Amniotic stem cell (primary cell): ENCODE results near the gene STAP2.

Experiments
- DNase-seq: peaks from one replicate; lab custom pipeline; 2025; lab: John Stamatoyannopoulos, UW

Gene STAP2, protein sequence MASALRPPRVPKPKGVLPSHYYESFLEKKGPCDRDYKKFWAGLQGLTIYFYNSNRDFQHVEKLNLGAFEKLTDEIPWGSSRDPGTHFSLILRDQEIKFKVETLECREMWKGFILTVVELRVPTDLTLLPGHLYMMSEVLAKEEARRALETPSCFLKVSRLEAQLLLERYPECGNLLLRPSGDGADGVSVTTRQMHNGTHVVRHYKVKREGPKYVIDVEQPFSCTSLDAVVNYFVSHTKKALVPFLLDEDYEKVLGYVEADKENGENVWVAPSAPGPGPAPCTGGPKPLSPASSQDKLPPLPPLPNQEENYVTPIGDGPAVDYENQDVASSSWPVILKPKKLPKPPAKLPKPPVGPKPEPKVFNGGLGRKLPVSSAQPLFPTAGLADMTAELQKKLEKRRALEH

DNA sequence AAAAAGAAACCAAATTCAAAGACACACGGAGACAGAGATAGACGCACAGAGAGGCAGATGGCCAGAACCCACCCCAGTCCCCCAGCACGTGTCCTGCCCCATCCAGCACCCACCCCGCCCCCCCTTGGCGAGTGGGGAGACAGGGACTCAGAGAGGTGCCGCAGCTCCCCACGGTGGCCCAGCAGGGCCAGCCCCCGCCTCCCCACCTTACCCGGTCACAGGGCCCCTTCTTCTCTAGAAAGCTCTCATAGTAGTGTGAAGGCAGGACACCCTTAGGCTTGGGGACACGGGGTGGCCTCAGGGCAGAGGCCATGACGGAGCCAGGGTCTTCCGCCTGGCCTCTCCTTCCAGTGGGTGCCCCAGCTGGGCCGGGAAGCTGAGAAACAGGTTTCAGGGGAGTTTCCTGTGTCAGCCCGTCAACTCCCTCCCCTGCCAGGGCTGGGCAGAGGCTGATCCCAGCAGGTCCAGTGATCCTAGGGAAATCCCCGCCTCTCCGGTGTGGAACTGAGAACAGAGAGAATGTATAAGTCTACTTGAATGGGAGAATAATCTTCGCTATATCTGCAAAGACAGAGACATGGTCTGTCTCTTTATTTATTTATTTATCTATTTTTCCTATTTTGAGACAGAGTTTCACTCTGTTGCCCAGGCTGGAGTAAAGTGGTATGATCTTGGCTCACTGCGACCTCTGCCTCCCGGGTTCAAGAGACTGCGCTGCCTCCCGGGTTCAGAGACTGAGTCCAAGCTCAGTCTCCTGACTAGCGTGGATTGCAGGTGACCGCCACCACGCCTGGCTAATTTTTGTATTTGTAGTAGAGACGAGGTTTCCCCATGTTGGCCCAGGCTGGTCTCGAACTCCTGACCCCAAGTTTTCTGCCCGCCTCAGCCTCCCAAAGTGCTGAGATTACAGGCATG lies at the start of gene STAP2:
Gene STAP2 (minus strand): TSS at position 387 of the 915 bp plus-strand sequence. CDS start 74 bp downstream, at position 313.
- no peak for DNase-seq

DNA sequence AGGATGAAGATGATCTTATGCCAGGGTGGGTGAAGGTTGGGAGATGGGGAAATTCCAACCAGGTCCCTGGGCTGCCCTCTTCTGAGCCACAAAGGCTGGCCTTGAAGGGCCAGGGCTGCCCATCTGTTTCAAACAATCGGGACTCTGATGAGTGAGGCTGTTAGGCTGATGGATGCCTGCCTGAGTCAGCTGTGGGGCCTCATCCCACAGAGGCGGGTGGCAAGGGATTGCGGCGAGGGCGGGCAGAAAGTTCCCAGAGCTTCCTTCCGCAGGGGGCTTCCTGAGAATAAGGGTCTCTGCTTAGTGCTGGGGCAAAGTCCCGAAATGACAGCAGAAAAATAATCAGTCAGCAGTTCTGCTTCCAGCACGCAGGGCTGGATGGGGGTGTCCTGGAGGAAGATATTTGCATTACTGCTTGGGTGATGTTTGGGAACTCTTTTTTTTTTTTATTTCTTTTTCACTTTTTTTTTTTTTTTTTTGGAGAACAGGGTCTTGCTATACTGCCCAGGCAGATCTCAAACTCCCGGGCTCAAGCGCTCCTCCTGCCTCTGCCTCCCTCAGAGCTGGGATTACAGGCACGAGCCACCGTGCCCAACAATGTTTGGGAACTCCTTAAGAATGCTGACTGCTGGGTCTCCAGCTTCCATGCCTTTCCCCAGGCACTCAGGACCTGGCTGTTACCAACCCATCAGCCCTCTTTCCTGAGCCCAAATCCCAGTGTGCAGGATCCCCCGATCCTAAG lies 47.6 kb upstream of the STAP2 start:
- DNase-seq, result no peak

DNA sequence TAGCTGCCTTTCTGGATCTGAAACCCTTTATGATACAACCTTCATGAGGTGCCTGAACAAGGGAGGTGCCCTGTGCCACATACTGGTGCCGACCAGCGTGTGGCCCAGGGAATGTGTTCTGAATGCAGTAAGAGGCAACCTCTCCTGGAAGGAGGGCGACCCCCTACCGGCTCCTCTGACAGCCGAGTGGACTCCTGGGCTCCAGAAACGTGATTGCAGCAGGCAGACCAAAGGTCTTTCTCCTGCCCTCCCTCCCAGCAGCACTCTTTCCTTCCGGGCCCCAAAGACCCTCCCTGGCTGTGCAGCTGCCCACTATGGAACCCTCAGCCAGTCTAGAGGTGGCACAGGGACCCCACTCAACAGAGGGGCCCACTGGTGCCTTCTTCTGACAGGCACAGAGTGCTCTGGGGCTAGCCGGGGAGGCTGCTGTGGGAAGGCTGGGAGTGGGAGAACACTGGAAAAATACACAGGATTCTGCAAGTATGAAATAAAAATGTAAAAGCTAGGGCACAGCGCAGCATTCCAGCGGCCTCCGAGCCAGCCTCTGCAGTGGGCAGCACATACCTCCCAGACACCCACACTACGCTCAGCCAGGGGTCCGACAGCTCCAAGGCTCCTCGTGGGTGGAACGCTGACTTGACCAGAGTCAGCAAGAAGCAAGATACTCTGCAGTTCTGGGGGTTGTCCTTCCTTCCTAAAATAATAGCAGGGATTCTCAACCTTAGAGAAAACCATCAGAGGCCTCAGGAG lies 46.8 kb upstream of the STAP2 start:
- no peak for DNase-seq

DNA sequence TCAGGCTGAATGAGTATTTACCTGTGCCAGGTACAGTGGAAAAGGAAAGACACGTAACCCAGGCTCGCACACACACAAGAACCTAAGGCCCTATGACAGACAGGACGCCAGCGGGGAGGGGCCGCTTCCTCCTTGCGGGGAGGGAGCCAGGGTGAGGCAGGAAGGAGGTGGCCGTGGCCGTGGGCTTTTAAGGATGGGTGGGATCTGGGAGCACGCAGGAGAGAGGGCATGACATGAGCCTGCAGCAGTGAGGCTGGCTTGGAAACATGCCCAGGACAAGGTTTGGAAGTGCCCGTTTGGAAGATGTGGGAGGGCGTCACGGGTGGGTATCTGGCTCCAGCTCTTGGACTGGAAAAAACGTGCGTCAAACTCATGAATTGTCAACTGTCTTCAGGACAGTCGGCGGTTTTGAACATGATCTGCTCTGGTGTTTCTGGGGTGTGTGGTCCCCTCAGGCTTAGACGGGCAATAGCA lies 41.7 kb upstream of the STAP2 start:
- no peak for DNase-seq

DNA sequence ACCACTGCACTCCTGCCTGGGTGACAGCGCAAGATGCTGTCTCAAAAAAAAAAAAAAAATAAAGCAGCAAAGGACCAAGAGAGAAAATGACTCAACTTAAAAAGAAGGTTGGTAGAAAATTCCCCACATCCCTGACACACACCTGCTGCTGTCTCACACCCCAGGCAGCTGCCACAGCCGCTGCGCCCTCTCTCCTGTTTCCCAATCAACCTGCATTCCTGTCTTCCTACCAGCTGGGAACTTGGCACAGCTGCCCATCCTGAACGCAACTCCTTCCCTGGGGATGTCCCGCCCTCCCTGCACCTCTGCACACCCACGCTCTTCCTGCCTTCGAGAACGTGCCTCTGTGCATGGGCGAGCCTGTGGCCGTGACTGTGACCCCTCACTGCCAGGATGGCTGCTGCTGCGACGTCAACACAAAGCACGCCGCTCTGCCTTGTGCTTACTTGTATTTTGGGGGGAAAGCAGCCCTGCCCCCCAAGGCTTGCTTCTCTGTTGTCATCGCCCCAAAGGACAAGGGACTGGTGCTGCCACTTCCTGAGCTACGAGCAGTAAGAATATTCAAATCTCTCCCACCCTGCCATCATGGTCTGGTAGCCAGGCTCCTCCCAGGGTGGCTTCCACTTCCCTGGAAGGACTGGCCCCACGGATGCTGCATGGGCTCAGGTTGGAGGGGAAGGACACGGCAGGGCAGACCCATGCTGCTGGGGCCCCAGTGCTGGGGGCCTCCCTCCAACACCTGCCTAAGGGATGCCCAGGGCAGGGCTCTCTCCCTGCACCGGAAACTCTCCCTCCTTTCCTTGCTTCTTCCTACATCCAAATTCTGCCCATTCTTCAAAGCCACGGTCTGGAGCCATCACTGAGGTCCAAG lies 41.0 kb upstream of the STAP2 start:
- no peak for DNase-seq

DNA sequence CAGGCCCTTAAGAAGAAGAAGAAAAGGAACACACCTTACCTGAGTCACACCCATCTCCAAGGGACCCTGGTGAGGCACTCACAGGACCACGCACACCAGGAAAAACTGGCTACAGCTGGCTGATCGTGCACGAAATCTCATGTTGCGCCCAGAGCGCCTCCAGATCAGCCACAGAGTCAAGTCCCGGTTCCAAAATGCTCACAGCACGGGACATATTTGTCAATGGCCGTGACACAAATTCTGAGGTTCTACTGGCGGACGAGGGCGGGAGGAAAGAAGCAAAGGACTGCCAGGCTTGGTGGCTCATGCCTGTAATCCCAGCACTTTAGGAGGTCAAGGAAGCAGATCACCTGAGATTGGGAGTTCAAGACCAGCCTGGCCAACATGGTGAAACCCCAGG lies 40.3 kb upstream of the STAP2 start:
- DNase-seq, result no peak

DNA sequence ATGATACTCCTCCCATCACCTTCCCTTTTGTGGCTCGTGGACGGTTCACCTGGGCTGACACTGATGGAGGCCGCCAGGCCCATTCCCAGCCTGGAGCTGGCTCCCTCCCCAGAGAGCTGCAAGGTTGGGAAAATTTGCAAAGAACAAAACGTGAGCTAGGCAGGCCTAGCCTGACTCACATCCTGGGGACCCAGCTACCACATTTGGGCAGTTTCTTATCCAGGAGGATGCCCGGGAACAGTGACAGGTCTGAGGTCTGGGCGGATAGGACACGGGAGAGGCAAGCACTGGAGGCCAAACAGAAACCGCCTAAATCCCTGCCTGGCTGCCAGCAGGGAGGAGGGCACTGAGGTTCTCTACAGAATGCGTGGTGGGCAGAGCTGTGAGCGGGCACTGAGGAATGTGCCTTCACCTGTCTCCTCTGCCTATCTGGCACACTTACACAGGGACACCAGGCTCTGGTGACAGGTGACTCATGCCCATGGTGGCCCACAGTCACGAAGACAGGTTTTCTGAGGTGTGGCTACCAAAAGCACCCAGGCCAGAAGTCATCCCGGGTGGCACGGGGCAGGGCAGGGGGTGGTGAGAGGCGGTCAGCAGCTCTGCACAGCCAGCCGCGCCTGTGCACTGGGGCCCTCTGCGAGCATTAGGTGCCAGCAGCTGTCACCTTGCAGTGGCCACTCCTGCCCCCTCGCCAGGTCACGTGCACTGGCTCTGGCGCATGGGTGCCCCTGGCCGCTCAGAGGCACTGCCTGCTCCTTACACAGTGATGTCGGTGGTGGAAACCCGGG lies 38.6 kb upstream of the STAP2 start:
- no peak for DNase-seq

DNA sequence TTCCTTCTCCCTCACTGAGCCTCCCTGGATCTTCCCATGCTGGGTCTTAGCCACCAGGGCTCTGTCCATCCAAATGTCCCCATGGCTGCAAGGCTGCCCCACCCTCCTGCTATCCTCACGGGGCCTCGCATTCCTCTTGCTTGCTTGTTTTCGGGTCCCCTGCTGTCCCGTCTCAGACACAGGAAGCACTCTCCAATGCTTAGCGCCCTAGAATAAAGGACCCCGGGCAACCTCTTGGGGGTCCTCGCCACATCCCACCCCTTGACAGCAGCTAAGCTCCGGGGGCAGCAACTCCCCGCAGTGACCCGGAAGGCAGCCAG lies 38.0 kb upstream of the STAP2 start:
- DNase-seq, result no peak

DNA sequence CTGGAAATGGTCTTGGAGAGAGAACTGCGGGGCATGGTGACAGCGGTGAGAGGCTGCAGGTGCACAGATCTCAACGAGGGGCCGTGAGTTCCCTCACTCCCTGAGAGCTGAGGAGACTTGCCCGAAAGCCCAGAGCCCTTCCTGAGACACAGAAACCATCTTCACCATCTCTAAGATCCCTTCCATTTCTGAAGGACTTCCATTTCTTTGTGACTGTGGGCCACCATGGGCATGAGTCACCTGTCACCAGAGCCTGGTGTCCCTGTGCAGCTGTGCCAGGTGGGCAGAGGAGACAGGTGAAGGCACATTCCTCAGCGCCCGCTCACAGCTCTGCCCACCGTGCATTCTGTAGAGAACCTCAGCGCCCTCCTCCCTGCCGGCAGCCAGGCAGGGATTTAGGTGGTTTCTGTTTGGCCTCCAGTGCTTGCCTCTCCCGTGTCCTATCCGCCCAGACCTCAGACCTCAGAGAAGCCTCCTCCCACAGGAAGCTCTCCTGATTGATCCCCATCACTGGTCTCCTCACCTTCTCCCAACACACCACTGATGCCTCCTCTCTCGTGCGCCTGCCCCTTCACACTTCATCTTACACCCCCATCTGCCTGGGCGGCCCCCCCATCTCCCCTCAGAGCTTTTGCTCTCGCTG lies 37.5 kb upstream of the STAP2 start:
- no peak for DNase-seq

DNA sequence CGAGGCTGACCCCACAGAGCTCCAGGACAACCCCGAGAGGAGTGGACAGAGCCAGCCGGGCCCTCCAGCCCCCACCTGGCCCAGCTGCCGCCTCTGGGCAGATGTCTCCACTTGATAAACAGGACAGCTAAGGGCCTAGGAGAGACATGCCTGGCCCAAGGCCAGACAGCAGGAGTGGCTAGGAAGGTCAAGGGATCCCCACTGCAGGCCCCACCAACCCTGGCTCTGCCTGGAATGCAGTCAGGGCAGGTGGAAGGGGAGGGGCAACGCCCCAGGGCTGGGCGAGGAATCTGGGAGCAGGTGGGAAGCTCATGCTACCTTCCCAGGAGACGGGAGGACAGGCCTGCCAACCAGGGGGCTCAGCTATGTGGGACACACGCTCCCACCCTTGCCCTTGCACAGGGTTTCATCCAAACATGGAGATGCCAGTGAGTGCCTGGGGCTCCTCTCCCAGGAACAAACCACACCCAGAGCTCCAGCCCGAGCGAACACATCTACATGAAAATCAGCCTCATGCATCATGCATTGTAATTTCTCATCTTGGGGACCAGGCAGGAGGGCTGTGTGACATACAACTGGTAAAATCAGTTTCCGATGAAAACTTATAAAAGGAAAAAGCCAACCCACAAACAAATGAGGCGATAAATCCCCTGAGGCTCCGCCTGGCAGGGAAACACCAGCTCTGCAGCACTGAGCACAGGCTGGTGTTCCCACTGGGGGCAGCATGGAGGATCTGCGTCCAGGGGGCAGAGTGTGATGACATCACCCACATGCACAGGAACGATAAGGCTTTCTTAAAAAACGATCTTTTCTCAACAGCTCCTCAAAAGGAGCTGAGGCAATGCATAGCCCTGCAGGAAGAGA lies 36.8 kb upstream of the STAP2 start:
- DNase-seq, result no peak

DNA sequence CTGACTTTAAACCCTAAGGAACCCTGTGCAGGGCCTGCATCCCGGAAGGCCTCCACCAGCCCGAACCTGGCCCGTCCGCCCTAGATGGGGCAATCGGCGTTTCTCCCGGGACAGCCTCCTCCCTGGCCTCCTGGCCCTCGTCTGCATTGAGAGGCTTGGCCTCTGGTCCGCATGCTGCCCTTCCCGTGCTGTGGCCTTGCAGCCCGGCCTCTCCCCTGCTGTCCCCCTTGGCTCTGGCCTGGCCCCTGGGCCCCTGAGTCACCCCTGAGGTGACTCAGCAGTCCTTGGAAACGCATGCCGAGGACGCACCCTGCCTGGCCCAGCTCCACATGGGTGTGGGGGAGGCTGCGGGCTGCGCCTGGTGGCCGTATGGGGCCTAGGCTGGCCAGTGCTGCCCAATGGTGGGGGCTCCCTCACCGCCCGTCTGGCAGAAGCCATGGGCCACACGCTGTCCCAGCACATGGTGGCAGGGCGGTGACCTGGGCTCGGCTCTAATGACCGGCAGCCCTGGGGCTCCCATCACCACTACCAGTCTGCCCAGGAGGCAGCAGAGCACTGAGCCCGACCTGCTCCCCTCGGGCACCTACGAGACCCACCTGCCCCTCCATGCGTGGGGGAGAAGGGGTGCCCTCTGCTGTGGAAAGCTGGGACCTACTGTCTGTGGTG lies 36.0 kb upstream of the STAP2 start:
- DNase-seq, result peak; percentile 55

DNA sequence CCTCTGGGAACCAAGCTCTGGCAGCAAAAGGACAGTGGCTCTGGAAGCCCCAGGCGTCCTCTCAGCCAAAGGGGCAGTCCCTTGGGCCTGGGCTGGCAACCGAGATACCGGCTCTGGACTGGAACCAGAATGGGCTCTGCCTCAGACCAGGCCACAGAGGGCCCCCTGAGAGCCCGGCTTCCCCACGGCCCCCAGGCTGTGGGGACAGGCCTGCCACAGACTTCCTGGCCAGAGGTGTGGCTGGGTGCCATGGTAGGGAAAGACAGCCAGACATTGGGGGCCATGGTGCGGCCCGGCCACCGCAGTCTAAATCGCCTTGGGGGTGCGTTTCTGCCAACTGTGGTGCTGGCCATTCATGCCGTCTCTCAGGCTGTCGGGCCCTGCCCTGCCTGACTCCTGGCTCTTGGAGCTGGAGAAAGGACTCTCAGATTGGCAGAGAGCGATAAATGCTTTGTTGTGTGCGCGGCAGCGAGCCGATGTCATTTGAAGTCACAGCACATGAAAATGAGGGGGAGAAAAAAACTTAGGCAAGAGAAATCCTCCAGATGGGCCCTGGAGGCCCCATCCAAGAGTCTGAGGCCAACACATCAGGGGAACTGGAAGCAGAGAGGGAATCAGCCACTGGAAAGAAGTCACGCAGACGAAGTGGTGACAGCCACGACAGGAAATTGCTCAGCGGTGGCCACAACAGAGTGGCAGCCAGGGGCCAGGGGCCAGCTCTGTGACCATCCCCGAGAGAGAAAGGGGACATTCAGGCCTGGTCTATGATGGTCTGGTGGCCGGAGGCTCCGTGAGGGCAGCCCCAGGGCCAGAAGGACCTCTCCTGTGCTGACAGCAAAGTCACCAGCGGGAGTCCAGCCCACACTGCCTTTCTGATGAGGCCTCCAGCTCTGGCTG lies 35.2 kb upstream of the STAP2 start:
- no peak for DNase-seq

DNA sequence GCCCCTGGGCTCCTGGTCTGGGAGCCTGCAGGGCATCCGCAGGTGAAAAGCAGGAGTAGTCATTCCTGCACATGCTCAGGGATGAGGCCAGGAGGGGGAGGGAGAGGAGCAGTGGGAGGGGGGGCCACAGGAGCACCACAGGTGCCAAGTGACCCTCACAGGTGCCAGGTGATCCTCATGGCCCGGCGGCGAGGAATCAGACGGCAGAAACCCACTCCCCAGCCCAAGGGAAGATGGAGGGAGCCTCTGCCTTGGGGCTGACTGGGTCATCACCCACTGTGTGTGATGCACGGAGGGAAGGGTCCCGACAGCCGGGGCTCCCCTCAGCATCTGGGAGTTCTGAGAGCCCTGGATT lies 34.4 kb upstream of the STAP2 start:
- DNase-seq, result no peak

DNA sequence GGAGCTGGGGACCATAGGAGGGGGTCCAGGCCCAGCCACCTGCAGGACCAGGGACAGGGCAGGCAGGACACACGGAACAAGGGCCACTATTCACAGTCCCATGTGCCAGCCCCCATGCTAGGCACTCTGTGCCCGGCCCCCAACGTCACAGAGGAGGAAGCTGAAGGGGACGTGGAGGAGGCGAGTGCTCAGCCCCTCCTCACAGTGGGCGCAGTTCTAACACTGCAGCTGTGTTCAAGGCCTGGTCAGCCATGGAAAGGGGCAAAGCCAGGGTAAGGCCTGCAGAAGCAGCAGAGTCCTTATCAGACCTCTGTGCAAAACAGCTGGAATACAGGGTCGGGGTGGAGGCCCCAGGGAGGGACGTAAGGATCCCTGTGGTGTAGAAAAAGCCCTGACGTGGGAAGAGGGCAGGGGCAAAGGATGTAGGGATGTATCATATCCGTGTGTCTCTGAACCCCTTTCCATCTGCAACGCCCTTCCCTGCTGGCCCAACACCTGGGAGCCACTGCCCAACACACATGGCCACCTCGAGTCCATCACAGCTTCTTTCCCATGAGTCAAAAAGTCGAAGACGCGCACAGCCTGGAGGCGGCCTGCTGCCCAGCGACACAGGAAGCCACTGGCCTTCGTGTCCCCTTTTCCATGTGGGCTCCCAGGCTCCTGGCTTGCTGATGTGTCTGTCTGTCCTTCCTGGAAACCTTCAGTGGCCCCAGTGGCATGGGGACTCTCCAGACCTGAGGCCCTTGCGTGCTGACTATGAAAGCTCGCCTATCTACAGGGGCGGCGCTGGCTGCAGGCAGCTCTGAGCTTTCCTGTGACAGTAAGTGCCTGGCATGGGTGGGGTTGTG lies 33.8 kb upstream of the STAP2 start:
- no peak for DNase-seq

DNA sequence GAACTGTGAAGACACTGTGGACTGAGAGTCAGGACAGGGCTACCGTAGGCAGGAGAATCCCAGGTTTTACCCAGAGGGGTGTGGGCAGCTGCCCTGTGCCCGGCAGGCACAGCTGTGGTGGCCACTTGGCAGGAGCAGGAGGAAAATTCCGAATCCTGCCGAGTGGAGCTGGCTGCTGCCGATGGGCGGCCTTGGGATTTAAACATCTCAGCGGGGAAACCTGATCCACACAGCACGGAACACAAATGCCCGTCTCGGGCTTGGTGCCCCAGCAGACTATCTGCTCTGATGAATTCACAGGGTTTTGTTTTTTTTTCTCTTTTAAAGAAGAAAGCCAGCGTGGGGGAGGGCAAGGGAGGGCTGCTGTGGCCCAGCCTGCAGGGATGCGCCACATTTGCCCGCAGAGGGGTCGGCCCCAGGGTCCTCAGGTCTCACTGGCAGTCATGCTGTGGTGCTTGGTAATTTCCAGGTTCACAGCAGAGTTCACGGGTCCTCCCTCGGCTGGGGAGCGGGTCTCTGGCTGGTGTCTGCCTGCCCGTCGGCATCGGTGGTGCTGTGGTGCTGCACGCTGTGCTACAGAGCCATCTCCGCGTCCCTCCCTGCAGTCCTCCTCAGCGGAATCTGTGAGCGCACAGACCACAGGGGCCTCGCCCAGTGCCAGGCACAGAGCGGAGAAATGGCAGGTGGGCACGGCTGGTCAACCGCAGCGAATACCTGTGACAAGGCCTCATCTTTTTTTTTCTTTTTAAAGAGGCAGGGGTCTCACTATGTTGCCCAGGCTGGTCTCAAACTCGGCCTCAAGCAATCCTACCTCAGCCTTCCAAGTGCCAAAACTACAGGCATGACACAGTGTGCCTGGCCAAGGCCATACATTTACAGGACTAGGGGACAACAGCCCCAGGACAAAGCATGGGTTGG lies 32.9 kb upstream of the STAP2 start:
- no peak for DNase-seq
